ENCODE results near the gene AKR1C3.

GRCh38 chr10:5095687-5096086, 1.5 kb downstream of the AKR1C3 start:
- TF ChIP-seq CTCF (conservative IDR thresholded peaks at IDR 0.05; ENCODE audit: low read depth in 2 of 2) (no peak), CREB1 (CRISPR knock-in tag; IDR thresholded peaks at IDR 0.05; ENCODE audit: low read depth) (no peak), EZH2phosphoT487 (IDR thresholded peaks at IDR 0.05; ENCODE audit: unreplicated experiment) (no peak), POLR2AphosphoS5 (IDR thresholded peaks at IDR 0.05; ENCODE audit: low read depth) (no peak), EZH2 (IDR thresholded peaks at IDR 0.05; ENCODE audit: low read depth, unreplicated experiment) (no peak), JUNB (IDR thresholded peaks at IDR 0.05; ENCODE audit: unreplicated experiment) (no peak), REST (IDR thresholded peaks at IDR 0.05; ENCODE audit: unreplicated experiment) (no peak)

Data from GM23338 (cell line).